GM18507 (cell line): ENCODE data around the gene OR9Q1.
"Not testable (repeated sequence)": the region's sequence is repeated elsewhere in the genome, so short reads cannot be mapped to it uniquely, and the experiment has no call there.

Source experiments
- DNase-seq: peaks from one replicate; pipeline ENCODE4 v3.0.0; 2011; ENCODE audit warnings: low read depth; ENCODE audit not compliant: insufficient read length; ENCODE audit errors: extremely low spot score
- FAIRE-seq: peaks from 2 replicates; lab custom pipeline; 2011; peaks lifted over from hg19 to GRCh38; lab: Jason Lieb, UNC

OR9Q1 gene, protein sequence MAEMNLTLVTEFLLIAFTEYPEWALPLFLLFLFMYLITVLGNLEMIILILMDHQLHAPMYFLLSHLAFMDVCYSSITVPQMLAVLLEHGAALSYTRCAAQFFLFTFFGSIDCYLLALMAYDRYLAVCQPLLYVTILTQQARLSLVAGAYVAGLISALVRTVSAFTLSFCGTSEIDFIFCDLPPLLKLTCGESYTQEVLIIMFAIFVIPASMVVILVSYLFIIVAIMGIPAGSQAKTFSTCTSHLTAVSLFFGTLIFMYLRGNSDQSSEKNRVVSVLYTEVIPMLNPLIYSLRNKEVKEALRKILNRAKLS

DNA sequence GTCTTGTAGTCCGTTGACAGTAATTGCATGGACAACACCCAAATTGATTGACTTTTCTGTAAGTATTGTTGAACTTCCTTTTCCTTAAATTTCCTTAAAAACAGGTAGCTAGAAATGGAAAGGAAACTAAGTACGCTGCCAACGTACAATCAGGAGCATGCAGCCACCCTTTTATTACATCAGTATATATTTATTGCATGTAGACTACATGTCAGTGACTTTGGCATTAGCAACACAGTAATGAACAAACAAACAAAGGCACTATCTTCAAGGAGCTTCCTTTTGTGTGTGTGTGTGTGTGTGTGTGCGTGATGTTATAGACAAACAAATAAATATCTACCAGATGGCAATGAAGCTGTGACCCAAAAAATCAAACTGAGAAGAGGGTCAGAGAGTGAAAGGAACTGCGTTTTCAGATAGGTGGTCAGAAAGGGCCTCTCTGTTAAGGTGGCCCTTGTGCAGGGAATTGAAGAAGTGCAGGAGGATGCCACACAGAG lies at the start of gene OR9Q1:
OR9Q1 (plus strand) TSS at position 447 of the 497 bp plus-strand sequence. CDS start 155,564 bp downstream, outside the sequence.
- FAIRE-seq: no peak

DNA sequence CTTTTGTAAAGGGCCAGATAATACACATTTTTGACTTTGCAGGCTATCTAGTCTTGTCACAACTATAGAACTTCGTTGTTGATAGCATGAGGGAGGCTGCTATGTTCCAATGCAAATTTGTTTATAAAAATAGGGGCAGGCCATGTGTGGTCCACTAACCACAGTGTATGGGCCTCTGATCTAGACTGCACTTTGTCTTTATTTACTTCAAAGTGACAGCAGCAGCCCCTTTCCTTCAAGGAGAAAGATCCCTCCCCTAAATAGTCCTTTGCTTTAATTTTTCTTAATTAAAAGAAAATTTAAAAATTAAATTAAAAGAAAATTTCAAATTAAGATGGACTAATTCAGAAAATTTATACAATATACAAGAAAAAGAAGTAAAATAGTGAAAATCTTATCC lies 49.5 kb upstream of the OR9Q1 start:
- DNase-seq: no peak
- FAIRE-seq: no peak

More for the DNA sequence above, at the start of gene OR9Q1:
- DNase-seq: no peak

DNA sequence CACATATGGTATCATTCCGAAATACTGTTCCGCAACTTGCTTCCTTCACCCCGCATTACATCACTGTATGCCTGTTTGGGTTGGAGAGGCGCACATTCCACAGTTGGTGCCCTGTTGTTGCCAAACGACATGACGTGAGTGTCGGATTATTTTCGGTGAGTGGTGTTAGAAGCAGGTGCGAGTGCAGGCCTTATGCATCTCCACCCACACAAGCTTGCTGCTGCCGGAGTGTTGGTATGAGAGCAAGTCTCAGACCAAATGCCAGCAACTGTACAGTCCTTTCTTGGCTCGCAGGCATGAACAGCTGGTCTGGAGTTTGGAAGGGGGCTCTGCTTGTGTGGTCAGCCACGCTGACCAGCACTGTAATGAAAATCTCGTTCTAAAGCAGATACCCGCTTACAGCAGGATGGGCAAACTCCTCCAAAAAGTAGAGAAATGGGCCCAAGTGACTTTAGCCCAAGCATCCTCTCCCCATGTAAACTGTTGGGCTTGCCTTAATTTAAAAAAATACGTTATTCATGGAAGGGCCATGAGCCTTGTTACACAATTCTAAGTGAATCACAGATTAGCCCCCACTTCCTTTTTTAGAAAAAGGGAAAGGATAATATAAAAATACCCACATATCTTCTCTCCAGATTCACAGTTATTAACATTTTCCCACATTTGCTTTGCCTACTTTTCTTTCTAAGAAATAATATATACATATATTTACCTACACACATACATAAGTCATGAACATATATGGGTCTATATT lies 48.7 kb upstream of the OR9Q1 start:
- DNase-seq (no peak), FAIRE-seq (no peak)

DNA sequence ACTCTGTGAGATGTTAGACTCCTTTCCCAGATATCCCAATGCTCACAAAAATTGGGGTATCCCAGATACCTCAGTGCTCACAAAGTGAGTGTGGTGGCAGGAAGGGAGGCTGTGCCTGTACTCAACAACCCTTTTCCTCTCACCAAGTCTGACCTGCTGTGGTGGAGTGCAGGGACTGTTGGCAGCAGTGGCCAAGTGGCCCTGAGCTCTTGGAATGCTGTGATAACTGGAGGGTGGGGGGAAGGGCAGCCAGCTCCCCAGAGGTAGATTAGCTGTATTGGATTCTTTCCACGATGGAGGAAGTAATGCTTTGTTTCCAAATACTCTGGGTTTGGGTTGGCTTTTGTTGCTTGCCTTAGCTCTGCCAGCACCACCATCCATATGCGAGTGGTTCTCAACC lies 46.0 kb upstream of the OR9Q1 start:
- no peak for DNase-seq
- no peak for FAIRE-seq

DNA sequence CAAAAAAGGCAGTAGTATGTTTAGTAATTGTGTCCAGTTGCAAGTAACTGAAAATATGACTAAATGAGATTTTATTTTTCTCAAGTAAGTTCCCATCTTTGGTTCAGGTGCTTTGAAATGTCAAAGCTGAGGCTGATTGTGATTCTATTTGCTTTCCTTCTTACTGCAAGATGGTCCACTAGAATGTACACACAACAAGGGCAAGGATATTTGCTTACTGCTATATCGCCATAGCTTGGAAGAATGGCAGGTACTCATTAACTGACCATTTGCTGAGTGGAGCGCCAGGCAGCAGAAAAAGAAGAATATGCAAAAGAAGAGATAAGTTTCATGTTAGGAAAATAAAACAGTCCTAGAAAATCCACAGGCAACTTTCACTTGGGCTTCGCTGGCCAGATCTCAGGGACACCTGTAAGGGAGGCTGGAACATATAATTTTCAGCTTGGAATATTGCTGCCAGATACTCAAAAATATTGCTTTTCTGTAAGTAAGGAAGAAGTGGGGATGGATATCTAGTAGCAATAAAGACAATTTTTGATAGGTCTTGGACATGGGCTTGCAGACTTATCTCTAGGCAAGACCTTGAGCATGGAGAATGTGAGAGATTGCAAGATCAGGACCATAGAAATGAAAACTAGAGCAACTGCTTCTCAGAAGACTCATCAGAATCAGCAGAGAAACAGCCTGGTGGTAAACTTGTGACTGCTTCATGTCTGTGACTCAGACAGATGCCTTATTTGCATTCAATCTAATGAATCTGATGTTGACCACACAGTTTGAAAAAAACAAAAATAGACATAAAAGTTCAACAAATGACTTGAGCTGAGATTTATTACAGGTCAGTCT lies 44.8 kb upstream of the OR9Q1 start:
- no peak for FAIRE-seq
- DNase-seq: no peak

DNA sequence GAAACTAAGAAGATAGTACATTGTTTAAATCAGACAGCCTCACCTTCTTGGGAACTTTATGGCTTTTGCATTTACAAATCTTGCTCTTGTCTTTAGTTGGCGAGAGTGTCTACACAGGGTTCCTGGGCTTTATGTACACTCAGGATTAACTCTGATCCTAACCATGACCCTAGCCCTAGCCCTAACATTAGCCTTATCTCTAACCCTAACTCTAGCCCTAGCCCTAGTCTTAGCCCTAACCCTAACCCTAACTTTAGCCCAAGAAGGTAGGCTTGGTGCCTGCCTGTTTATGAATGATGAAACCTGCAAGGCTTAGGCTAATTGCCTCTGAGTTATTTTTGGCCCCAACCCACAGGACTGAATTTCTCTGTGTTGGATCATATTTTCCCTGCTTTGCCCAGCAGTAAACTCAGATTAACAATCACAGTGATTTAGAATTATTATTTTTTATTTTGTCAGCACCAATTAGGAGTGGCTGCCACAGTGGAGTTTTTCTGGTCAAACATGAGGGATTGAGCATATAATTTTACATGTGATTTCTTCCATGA lies 44.1 kb upstream of the OR9Q1 start:
- no peak for DNase-seq
- FAIRE-seq: no peak

DNA sequence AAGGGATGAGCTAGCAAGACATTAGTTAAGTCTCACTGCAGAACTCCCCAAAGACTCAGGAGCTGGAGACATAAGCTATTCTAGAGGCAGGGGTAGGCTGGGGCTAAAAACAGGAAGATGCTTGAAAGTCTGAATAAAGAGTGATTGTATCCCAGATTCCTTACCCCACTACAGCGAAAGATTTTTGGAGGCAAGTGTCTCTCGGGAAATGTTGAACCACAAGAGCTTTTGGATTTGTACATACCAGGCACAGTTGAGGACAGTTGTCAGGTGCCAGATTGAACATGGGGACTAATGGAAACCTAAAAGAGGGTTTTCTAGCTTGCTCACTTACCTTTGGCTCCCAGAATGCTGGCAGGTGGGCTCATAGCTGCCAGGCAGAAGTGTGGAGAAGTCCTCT lies 43.5 kb upstream of the OR9Q1 start:
- DNase-seq: no peak
- FAIRE-seq: no peak

DNA sequence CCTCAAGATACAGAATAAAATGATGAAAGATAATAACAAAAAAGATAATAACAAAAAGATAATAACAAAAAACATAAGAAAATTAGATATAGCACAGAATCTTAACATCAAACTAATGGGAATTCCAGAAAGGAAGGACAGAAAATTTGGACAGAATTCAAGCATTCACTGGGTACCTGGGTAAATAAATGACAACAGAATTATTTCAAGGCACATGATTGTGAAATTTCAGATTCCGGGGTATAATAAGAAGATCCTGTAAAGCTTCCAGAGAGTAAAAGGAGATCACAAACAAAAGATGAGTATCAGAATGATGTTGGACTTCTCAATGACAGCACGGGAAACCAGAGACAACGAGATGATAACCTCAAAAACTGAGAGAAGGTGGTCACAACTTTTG lies 42.1 kb upstream of the OR9Q1 start:
- no peak for FAIRE-seq
- no peak for DNase-seq

DNA sequence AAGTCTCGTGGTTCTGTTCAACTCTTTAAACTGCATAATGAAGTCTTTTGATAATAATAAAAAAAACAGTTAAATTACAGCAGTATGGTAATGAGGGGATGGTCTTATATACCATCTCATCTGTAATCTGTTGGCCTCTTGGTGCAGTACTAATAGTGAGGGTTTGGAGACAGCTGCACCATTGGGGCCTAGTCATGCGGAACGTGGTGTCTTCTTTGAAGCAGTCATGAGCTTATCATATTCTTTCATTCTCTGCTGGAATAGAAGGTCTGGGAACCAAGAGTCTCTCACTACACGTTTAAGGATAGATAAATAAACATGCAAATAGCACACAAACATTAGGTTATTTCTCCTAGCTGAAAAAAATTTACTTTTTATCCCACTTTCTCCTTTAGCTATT lies 40.9 kb upstream of the OR9Q1 start:
- DNase-seq (no peak), FAIRE-seq (no peak)

DNA sequence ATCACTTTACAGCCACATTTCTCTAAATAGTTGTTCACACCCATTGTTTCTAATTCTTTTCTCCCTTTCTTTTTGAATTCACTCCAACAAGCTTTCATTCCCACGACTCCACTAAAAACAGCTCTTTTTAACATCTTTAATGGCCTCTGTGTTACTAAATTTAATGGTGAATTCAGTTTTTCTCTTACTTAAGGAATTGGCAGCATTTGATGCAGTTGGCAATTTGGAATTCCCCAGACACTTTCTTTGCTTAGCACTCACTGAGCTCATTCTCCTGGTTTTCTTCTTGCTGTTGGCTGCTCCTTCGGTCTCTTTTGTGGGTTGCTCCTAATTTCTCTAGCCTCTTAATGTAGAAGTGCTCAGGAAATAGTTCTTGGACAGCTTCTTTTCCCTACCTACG lies 40.5 kb upstream of the OR9Q1 start:
- FAIRE-seq (no peak), DNase-seq (no peak)

DNA sequence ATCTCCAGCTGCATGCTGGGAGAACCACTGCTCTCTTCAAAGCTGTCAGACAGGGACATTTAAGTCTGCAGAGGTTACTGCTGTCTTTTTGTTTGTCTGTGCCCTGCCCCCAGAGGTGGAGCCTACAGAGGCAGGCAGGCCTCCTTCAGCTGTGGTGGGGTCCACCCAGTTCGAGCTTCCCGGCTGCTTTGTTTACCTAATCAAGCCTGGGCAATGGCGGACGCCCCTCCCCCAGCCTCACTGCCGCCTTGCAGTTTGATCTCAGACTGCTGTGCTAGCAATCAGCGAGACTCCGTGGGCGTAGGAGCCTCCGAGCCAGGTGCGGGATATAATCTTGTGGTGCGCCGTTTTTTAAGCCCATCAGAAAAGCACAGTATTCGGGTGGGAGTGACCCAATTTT lies 24.2 kb upstream of the OR9Q1 start:
- FAIRE-seq, DNase-seq: not testable (repeated sequence)

DNA sequence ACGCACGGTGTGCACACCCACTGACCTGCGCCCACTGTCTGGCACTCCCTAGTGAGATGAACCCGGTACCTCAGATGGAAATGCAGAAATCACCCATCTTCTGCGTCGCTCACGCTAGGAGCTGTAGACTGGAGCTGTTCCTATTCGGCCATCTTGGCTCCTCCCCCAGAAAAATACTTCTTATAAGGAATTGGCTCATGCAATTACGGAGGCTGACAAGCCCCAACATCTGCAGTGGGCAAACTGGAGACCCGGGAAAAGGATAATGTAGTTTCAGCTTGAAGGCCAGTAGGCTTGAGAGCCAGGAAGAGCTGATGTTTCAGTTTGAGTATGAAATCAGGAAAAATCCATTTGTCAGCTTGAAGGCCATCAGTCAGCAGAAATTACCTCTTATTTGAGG lies 23.7 kb upstream of the OR9Q1 start:
- DNase-seq, FAIRE-seq: not testable (repeated sequence)

DNA sequence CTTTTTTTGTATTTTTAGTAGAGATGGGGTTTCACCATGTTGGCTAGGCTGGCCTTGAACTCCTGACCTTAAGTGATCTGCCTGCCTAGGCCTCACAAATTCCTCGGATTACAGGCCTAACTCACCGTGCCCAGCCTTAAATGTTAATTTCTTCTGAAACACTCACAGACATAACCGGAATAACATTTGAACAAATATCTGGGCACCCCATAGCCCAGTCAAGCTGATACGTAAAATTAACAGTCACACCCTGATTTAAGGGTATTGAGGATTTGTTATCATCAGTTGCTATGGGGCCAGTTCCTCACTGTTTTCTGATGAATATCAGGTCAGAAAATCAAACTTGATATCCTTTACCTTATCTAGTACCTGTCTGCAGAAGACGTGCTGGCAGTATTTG lies 23.0 kb upstream of the OR9Q1 start:
- FAIRE-seq (no peak), DNase-seq (no peak)

DNA sequence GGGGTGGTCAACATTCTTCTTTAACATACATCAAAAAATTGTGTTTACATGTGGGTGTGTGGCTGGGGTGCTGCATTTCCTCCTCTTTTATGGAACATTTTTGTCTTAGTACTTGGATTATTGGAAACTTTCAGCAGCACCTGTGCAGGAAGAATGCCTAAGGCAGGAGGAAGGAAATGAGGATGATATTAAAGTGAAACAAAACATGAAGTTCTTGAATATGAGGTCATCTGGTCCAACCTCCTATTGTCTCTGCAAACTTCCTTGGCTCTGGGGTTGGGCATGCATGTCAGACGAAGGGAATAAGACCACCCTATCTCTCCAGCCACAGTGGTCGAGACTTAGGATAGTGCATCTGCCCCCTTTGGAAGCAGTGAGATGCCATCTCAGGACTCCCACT lies 20.6 kb upstream of the OR9Q1 start:
- DNase-seq (no peak), FAIRE-seq (no peak)

DNA sequence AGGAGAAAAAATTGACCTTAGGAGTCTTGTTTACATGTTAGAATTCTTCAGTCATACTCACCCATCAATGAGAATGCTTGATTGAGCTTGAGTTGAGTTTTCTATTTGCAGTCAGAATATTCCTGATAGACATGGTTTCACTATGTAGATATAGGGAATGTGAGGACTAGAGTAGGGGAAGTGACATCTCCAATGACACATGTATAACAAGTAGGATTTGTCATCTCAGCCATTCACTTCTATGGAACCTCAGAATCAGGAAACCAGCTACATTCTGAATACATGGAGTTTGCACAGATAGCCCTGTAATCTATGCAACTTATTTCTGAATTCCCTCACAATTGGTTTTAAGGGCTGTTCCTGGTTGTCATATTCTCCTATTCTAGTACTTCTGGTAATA lies 20.1 kb upstream of the OR9Q1 start:
- no peak for FAIRE-seq
- DNase-seq: no peak

DNA sequence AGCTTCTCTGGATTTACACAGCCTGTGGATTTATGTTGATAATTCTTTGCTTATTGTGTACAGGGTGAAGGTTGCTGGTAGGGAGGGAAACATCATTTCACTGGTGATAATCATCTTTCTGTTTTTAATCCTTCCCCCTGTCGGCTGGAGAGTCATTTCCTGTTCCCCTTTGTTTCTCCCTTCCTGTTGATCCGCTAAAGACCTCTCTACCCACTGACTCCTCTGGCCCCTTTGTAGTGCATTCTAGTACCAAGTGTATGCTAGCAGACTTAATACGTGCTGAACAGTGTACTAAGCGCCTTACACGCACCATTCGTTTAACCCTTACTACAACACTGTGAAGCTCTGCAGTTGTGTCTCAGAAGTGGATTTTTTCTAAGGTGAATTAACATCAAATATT lies 19.0 kb upstream of the OR9Q1 start:
- FAIRE-seq (no peak), DNase-seq (no peak)

DNA sequence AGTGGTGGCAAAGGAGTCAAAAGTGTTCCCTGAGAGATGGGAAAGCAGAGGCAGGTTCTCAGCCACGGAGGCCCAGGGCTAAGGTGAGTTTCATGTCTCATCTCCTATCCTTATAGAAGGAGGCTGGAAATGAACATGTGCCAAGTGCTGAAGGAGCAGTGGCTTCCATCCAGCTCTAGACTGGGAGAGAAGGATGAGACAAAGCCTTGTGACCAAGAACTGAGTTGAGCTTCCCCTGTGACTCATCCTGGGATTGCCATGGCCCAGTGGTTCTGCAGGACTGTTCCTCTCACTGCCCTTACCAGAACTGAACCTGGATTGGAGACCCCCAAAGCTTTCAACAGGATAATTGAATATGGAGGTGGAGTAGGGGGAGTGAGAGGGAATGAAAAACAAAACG lies 16.7 kb upstream of the OR9Q1 start:
- FAIRE-seq (no peak), DNase-seq (no peak)

DNA sequence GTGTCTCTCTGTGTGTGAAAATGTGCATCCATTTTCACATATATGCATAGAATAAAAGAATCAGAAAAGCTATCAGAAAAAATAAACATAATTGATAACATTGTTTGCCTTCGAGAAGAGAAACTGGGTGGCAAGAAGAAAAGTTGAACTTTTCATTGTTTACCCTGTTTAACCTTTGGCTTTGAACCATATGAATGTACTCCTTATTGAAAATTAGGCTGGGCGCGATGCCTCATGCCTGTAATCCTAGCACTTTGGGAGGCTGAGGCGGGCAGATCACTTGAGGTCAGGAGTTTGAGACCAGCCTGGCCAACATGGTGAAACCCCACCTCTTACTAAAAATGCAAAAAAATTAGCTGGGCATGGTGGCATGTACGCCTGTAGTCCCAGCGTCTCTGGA lies 11.9 kb upstream of the OR9Q1 start:
- FAIRE-seq: no peak
- no peak for DNase-seq

DNA sequence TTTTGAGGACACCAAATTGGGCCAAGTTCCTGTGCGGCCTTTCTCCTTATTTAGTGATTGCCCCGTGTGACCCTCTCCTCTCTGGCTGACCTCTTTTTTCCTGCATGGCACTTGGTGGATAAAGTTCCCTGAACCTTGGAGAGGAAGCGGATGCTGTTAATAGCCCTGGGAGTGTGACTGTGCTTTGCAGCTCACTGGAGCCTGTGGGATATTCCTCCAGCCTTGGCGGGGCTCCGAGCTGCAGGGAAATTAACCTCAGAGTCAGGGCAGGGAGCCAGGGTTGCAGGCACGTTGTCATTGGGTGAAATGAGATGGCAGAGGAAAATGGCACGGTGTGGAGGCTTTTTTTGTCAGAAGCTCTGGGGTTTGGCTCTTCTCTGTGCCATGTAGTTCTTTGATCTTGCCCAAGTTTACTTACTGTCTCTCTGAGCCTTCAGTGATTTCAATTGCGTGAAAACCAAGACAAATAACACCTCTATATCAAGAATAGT lies 965 bp downstream of the OR9Q1 start:
- no peak for FAIRE-seq
- DNase-seq: no peak

DNA sequence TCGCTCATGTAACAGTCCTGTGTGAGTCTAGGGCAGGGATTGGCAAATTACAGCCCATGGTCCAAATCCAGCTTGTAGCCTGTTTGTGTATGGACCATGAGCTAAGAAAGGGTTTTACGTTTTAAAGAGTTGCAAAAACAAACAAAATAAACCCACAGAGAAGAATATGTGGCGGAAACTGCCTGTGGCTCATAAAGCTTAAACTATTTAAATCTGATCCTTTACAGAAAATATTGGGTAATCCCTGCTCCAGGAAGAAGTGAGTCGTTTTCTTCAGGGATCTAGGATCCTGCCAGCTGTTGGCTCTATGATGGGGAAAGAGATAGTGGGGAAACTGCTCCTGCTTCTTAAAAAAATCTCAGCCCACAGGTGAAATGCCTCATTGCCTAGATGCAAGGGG lies 3.7 kb downstream of the OR9Q1 start:
- DNase-seq (no peak), FAIRE-seq (no peak)
